ENCODE data around the gene AEN.

Gene AEN

GRCh38 chr15:88650556-88650955 is 29.4 kb downstream of the AEN start:
- no peak for DNase-seq (ENCODE audit: low spot score)

GRCh38 chr15:88651136-88651732 is 30.1 kb downstream of the AEN start:
- DNase-seq (ENCODE audit: low spot score), result no peak

GRCh38 chr15:88651971-88652370 is 30.8 kb downstream of the AEN start:
- peak; percentile 38 for DNase-seq (ENCODE audit: low spot score)

GRCh38 chr15:88652456-88653199 is 31.5 kb downstream of the AEN start:
- DNase-seq (ENCODE audit: low spot score), result peak; percentile 44

GRCh38 chr15:88653200-88654064 is 32.3 kb downstream of the AEN start:
- DNase-seq (ENCODE audit: low spot score), result peak; percentile 34

- DNase-seq (ENCODE audit: low spot score), result no peak
Measured at GRCh38 chr15:88654430-88655102, 33.4 kb downstream of the AEN start.

GRCh38 chr15:88655103-88655553 is 34.0 kb downstream of the AEN start:
- no peak for DNase-seq (ENCODE audit: low spot score)

GRCh38 chr15:88655800-88656488 is 34.8 kb downstream of the AEN start:
- no peak for DNase-seq (ENCODE audit: low spot score)

GRCh38 chr15:88656760-88657221 is 35.7 kb downstream of the AEN start:
- DNase-seq (ENCODE audit: low spot score), result no peak

- peak; percentile 75 for DNase-seq (ENCODE audit: low spot score)
Measured at GRCh38 chr15:88657326-88658069, 36.4 kb downstream of the AEN start.

GRCh38 chr15:88658070-88658965 is 37.2 kb downstream of the AEN start:
- DNase-seq (ENCODE audit: low spot score), result no peak

GRCh38 chr15:88658972-88659931 is 38.1 kb downstream of the AEN start:
- no peak for DNase-seq (ENCODE audit: low spot score)

- no peak for DNase-seq (ENCODE audit: low spot score)
Measured at GRCh38 chr15:88661041-88661700, 40.0 kb downstream of the AEN start.

GRCh38 chr15:88661761-88662556 is 40.8 kb downstream of the AEN start:
- no peak for DNase-seq (ENCODE audit: low spot score)

- no peak for DNase-seq (ENCODE audit: low spot score)
Measured at GRCh38 chr15:88663141-88663621, 42.0 kb downstream of the AEN start.

- no peak for DNase-seq (ENCODE audit: low spot score)
Measured at GRCh38 chr15:88664151-88664778, 43.1 kb downstream of the AEN start.
